ENCODE measurements around the gene FREY1.

DNA sequence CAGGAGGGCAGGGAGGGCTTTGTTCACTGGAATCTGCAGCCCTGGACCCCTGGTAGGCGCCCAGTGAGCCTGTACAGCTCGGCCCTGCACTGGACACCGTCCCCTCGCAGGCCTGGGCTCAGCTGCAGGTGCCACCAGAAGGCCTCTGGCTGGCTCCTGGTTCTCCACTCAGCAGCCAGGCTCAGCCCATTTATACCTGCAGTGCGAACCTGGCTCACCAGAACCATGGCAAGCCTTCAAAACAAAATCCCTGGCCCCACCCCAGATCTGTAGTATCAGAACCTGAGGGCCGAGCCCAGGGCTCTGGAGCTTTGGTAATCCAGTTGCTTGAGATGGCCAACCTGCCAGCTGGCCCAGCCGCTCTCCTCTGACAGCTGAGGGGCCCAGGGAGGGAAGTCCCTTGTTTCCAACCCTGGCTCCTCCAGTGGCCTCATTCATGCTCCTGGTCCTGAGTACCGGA, 870 bp upstream of the FREY1 start:
- TF ChIP-seq, protein P1, sequence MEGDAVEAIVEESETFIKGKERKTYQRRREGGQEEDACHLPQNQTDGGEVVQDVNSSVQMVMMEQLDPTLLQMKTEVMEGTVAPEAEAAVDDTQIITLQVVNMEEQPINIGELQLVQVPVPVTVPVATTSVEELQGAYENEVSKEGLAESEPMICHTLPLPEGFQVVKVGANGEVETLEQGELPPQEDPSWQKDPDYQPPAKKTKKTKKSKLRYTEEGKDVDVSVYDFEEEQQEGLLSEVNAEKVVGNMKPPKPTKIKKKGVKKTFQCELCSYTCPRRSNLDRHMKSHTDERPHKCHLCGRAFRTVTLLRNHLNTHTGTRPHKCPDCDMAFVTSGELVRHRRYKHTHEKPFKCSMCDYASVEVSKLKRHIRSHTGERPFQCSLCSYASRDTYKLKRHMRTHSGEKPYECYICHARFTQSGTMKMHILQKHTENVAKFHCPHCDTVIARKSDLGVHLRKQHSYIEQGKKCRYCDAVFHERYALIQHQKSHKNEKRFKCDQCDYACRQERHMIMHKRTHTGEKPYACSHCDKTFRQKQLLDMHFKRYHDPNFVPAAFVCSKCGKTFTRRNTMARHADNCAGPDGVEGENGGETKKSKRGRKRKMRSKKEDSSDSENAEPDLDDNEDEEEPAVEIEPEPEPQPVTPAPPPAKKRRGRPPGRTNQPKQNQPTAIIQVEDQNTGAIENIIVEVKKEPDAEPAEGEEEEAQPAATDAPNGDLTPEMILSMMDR (IDR thresholded peaks at IDR 0.05): no peak
- TF ChIP-seq POLR2A (IDR thresholded peaks at IDR 0.05): no peak

All from Peyer's patch (tissue), 4 donors.